Caki2 (cell line): ENCODE results near the gene ATP5MG. TPM values are rescaled to one million over a fixed set of nuclear protein-coding genes. Genes with fewer than 3 reads are reported as not detected.
A peak's percentile ranks its signal among the peaks of the same experiment; 100 is the strongest.
"Not testable (repeated sequence)": the region's sequence is repeated elsewhere in the genome, so short reads cannot be mapped to it uniquely, and the experiment has no call there.

Experiments
- DNase-seq: peaks from one replicate; pipeline ENCODE4 v3.0.0-alpha.2; 2015; ENCODE audit warnings: low read depth
- in situ Hi-C: cut with HindIII; loops from 2 replicates; pipeline ENCODE4 v1.10.0; 2016; ENCODE audit warnings: low sequenced_read_pairs, low pct_unique_long_range_greater_than_20kb, mixed read lengths
- total RNA-seq: library from RNA; depleted of rRNA; stranded (reverse); fragments of >200 nt; shearing (Covaris generic); gene quantifications from 2 replicates; pipeline ENCODE4 v1.2.3, GENCODE V29; 2014; ENCODE audit warnings: low replicate concordance

ATP5MG gene
- total RNA-seq, 1 experiment from 2014 or later, result 158 TPM

DNA sequence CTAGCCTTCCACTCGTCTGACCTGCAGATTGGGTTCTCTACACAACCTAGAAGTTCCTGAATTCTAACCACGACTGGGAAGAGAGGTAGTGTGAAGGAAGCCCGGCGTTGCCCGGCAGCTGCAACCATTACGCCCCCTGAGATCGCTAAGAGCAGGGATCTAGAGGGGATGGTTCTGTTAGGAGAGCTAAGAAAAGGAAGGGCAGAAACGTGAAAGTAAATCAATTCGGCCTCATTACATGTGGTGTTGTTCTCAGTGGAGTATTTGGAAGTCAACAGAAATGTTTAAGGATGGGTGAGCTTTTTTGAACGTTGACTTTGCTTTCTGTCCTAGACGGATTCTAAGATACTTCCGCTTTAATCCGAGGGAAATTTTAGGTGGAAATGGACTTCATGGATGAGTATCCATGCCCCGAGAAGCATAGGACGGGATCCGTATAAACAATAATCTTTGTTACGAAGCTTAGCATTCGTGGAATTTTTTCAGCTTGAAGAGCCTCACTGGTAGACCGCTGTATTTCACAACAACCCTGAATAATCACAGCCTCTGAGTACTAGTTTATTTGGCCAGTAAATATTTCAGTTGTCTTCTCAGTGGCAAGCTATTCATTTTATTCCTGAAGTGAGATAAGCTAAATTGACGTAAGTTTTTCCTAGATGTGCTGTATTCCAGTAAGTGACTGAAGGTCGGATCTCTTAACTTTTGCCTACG is 629 bp downstream of the ATP5MG start:
- in situ Hi-C loops, result no loop called here

DNA sequence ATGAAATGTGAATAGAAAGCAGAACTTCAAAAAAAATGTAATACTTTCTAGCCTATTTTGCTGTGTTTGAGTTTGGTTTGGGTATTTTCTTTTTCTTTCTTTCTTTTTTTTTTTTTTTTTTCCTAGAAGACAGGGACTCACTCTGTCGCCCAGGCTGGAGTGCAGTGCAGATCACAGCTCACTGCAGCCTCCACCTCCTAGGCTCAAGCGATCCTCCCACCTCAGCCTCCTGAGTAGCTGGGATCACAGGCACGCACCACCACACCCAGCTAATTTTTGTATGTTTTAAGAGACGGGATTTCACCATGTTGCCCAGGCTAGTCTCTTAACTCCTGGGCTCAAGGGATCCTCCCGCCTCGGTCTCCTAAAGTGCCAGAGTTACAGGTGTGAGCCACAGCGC is 1.2 kb downstream of the ATP5MG start:
- DNase-seq, in situ Hi-C loops: not testable (repeated sequence)

More for the DNA sequence above, 629 bp downstream of the ATP5MG start:
- no peak for DNase-seq

DNA sequence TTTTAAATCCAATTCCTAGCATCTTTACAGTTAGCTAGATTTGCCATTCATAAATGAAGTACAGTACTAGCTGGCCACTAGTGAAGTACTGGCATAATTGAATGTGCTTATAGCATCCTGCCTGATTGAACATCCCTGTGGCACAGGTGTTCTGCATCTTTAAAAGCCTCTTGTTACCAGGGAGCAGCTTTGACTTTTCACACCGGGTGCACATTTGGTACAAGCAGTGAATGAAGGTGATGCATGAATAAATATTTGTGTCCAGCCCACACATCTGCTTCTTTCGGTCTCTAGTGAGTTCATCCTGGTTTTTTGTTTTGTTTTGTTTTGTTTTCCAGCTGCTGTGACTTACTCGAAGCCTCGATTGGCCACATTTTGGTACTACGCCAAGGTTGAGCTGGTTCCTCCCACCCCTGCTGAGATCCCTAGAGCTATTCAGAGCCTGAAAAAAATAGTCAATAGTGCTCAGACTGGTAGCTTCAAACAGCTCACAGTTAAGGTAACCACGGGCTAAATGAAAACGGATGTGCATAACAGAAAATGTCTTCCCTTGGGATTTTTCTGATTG is 5.3 kb downstream of the ATP5MG start:
- in situ Hi-C loops, result no loop called here
- DNase-seq, result no peak

DNA sequence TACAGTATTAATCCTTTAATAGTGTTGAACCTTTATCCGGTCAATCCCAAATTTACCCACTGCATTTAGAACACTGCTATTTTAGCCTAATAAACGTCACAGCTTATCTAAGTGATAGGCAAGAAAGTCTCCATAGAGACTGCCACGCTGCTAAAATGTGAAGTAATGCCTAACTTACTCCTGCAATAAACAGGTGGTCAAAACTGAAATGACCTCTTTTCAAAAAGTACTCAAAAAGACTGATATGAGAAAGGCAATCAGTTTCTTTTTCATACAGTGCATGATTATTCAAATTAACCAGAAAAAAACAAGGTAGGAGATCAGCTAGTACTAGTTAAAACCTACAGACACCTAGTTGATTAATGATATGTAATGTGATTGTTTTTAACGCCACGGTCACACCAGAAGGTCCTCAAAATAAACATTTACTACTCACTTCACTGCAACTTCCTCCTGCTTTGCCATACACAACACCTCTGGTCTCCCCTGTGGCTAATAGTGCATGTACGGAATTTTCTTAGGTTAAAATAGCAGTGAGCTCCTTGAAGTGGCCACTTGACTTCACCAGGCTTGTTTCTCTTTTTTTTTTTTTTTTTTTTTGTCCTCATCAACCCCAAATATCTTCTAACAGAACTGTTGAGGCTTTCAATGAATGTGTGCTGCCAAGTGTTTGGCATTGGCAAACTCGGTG is 8.8 kb downstream of the ATP5MG start:
- peak; percentile 67 for DNase-seq
- in situ Hi-C loops, result no loop called here

DNA sequence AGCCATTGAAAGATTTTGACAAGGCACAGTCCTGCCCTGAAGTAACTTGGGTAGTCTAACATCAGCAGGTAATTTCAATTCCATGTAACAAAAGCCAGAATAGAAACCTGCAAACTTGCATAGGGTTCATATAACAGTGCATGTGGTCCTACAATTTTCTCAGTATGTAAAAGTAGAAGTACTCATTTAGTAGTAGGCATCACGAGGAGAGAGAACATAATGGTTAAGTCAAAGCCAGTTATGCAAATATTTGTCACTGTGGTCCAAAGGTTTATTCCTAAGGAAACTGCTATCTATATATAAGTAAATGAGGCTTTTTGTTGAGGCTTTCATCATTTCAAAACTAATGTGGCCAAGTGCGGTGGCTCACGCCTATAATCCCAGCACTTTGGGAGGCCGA is 10.1 kb downstream of the ATP5MG start:
- in situ Hi-C loops, result no loop called here
- DNase-seq, result no peak

DNA sequence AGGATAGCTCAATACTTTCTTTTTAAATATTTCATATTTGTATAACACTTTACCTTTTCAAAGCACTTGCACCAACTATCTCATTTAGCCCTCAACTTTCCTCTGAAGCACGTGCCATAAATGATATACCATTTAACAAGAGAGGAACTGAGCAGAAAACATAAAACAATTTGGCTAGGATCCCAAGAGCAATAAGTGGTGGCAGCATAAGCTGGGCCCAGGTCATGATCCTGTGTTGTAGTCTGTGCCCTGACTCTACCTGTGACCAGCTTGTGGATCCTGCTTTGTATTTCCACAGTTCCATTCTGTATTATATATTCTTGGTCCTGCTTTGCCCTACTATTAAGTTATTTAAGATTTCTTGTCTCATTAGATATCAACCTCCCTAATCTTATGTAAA is 11.5 kb downstream of the ATP5MG start:
- DNase-seq, result no peak
- in situ Hi-C loops, result no loop called here

DNA sequence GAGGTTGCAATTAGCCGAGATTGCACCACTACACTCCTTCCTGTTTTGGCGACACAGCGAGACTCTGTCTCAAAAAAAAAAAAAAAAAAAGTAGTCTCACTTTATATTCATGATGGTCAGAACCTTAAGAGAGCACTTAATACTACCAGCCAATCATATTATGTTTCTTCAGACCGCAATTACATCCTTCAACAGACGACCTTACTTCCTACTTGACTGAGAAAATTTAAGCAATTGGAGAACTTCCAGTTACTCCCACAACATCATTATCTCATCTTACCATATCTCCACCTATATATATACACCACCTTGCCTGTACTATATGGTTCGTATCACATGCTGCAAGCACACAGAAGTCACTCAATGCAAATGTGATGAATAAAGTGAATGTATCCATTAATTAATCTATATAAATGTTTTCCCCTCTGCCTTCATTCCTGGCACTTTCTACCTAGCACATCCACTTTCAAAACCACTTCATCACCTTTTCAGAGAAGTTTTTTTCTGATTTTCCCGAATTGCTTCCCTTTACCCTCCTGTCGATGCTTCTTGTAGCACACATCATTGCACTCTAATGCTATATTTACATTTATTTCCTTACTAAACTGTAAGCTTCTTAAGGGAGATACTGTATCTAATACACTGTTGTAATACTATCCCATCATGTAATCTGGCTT is 13.8 kb downstream of the ATP5MG start:
- DNase-seq, result no peak
- in situ Hi-C loops, result no loop called here

DNA sequence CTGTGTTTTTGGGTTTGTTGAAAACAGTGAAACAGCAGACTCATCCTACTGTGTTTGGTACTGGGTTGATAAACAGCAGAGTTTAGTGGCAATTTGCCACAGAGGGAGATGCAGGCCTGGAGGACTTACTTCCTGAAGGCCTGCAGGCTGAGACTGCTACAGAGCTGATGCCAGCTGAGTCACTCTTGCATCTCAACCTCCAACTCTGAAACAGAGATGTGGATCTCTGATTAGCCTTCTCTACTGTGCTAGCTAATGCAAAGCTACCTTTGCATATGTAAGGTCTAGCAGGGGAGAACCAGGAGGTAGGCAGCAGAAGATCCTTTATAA is 14.3 kb downstream of the ATP5MG start:
- in situ Hi-C loops, result no loop called here
- peak; percentile 75 for DNase-seq

DNA sequence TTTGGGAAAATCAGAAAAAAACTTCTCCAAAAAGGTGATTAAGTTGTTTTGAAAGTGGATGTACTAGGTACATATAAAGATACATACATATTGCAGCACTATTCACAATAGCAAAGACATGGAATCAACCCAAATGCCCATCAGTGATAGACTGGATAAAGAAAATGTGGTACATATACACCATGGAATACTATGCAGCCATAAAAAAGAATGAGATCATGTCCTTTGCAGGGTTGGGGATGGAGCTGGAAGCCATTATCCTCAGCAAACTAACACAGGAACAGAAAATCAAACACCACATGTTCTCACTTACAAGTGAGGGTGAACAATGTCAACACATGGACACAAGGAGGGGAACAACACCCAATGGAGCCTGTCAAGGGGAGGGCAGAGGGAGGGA is 15.5 kb downstream of the ATP5MG start:
- DNase-seq, in situ Hi-C loops: not testable (repeated sequence)

DNA sequence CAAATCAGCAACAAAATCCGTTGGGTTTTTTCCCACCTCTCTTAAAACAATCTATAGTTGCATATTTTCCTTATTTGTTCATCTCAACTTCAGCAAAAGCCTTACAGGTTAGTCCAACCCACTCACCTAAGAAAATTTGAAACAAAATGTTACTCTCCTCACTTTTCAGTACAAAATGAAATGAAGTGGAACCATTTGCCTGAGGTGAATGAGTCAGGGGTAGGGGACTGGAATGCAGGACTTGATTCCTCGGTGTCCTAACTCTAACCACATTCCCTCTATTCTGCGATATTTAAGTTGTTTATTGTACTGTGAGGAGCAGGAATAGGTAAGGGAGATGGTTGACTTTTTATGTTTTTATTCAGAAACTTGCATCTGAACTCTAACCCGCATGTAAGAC is 16.4 kb downstream of the ATP5MG start:
- in situ Hi-C loops, result no loop called here
- peak; percentile 86 for DNase-seq

DNA sequence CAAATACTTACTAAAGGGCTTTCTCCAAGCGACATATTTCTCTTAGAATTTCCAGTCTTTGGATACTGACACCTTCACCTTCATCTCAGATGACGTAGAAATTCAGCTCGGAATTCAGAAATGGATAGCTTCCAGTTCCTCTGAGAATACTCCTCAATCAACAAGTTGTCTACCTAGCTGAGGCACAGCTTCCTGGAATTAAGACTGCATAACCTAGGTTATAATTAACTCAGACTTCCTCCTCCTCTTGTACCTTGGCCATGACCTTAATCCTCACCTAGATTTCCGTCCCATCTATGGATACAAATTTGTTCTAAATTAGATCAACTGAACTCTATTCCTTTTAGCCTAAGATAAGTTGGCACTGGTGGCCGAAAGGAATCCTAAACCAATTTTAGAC is 17.4 kb downstream of the ATP5MG start:
- in situ Hi-C loops, result no loop called here

DNA sequence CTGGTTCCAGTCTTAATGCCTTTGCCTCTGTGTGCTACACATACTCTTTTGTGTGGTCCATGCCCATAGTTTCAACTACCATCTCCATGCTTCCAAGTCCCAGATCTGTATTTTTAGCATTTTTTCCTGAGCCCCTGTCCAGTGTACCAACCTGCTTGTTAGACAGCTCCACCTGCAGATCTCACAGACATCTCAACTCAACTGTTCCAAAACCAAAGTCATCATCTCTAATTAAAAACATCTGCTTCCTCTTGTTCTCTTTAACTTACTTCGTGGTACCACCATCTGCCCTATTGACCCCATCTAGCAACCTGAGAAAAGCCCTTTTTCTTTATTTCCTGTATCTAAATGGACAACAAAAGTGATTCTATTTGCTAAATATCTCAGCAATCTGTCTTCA is 26.3 kb downstream of the ATP5MG start:
- in situ Hi-C loops, result no loop called here
- no peak for DNase-seq

More for the DNA sequence above, 17.4 kb downstream of the ATP5MG start:
- DNase-seq, result no peak

DNA sequence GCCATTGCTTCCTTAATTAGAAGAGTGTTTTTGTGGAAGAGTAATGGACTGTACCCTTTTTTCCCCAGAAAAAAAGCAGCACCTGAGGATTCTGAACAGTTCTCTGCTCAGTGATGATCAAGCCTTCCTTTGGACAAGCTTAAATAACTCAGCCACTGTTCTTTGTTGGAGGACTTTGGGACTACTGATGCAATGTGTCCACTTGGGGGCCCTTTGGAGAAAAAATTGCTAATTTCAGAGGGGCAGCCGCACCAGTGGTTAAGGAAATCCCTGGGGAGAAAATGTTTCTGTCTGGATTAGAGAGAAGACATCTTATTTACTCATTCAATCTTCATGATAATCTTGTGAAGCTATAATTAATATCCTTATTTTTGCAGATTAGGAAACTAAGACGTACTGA is 29.6 kb downstream of the ATP5MG start:
- no peak for DNase-seq
- in situ Hi-C loops, result no loop called here

DNA sequence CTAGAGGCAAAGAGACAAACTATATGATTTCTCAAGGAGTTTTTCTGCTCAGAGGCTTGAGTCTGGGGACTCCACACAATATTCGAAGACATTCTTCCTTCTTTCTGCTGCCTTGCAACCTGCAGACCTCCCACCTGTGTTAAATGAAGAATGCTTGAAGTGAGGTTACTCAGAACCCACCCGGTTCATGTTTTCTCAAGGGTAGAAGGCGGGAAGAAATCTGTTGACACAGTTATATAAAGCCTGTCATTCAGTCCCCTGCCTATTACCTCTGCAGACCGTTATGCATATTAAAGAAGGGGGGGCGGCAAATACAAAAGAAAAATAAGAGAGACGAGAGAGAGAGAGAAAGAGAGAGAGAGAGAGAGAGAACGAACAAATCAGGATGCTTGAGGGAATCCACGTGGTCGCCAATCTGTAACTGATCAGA is 32.7 kb downstream of the ATP5MG start:
- peak; percentile 74 for DNase-seq
- in situ Hi-C loops, result no loop called here

DNA sequence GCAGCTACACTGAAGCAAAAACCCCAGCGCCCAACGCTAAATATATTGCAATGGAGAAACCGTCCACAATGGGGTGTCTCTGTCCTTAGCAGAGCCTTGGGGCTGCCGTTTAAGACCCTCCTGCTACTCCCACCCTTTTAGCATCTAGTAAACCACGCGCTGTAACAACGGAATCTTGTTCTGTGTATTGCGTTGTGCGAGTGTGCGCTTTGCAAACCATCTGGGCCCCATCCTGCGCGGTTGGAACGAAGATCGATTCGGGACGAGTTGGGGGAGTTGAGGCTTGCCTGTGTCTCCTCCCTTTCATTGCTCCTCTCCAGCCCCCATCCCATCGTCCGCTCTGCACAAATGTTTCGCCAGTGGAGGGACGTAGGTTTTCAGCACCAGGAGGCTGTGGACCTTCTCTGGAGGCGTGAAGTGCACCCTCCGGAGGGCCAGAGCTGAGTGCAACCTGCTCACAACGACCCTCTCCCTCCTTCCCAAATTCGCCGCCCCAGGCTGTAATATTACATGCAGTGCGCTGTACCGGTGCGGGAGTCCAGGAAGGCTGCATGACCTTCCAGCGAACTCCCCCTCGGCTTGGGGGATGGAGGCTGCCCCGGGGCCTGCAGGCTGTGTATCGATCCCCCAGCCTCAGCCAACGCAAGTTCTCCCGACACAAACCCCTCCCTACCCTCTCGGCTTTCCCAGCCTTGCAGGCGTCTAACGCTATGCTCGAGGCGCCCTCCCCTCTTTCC is 33.3 kb downstream of the ATP5MG start:
- in situ Hi-C loops, result no loop called here
- DNase-seq, result peak; percentile 58

DNA sequence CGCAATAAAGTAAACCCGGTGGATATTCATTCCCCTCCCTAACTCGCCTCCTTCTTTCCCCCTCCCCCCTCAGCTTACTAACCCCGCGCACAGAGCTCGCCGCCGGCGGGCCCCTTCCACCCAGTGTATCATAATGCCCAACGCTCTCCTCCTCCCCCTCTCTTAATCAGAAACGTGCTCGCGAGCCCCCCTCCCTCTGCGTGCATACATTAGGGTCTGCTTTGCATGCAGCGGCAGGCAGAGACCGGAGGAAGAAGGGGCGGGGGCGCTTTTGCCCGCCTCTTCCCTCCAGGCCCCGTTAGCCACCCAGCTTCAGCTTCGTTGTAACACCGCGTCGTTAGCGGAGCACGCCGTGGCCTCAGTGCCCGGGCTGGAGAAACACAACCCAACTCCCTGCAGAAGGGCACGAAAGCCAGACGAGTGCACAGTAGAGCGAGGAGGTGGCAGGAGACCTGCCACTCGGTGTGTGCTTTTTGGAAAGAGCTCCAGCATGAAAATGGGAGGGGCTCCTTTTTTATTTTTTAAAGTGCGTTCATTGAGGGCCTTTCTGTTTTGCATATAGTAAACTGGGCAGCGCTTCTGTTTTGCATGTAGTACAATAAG is 34.0 kb downstream of the ATP5MG start:
- in situ Hi-C loops, result no loop called here
- DNase-seq, result peak; percentile 92

DNA sequence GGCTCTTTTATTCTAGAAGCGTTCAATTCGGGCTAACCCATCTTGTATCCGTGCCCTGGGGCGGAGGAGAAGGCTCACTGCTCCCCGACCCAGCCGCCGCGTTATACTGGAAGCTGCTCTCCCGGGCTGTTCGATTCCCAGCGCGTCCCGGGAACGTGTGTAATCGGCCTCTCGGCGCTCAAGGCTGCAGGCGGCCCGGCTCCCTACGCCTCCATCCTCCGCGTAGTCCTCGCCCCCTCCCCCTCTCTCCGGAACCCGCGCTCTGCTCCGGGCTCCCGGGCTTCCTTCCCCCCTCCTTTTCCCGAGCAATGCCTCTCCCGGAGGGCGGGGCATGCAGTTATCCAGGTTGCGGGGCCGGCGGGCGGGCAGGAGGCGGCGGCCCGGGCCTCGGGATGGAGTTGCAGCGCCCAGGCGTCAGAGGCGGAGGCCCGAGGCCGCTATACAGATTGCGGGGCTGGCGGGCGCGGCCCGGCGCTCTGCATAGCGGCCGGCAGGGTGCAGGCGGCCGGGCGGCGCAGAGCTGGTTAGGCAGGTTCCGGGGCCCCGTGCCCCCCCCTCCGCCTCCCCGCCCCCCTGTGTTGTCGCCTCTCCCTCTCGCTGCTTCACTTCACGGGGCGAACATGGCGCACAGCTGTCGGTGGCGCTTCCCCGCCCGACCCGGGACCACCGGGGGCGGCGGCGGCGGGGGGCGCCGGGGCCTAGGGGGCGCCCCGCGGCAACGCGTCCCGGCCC is 34.7 kb downstream of the ATP5MG start, which contains the start of gene KMT2A:
KMT2A (plus strand) TSS at position 600 of the 732 bp plus-strand sequence; CDS start at position 621, 21 bp downstream.
- in situ Hi-C loops, result no loop called here
- peak; percentile 97 for DNase-seq
